SK-N-SH (cell line): Measurements from ENCODE around the gene SLIT1. TPM values are rescaled to one million over a fixed set of nuclear protein-coding genes. Genes with fewer than 3 reads are reported as not detected.

Experiments used
- CTCF ChIA-PET: fragments of 300-600, 350-600 bp; formaldehyde crosslinking; extraction: SDS; loops from one replicate; lab custom pipeline; 2021; lab: Yijun Ruan, JAX
- POLR2A ChIA-PET: fragments of 350-600 bp; sonication (Branson Sonifier 250); formaldehyde crosslinking; extraction: SDS; loops from one replicate; lab custom pipeline; 2020; ENCODE audit warnings: antibody characterized with exemption, inconsistent platforms; lab: Yijun Ruan, JAX
- DNase-seq: peaks from one replicate; pipeline ENCODE4 v3.0.0; 2012
- H2AFZ ChIP-seq: fragments of 200-600 bp; sonication (generic); 2 replicates; pipeline ENCODE4 v1.8.1; 2016; ENCODE audit warnings: antibody characterized with exemption, mild to moderate bottlenecking, low read depth
- H3F3A ChIP-seq: fragments of 200-600 bp; sonication (generic); replicated peaks from 2 replicates; pipeline ENCODE3; 2016; ENCODE audit warnings: antibody characterized with exemption, mild to moderate bottlenecking; ENCODE audit not compliant: insufficient read depth
- H3K27ac ChIP-seq, 2 experiments: fragments of 200-500 bp in 1 of 2; fragments of 200-600 bp in 1 of 2; sonication (Bioruptor generic) in 1 of 2; sonication (generic), shearing (Covaris generic) in 1 of 2; 2 replicates each; pipeline versions ENCODE4 v1.5.1 to v1.6.1; 2014 to 2016; ENCODE audit warnings: low read depth in 2 of 2, inconsistent platforms in 1 of 2, low read length in 1 of 2, mild to moderate bottlenecking in 1 of 2, mixed read lengths in 1 of 2
- H3K27me3 ChIP-seq: fragments of 200-600 bp; sonication (generic), shearing (Covaris generic); 2 replicates; pipeline ENCODE4 v1.6.1; 2016; ENCODE audit warnings: mixed run types; ENCODE audit not compliant: insufficient read depth
- H3K36me3 ChIP-seq, 2 experiments: fragments of 200-500 bp in 1 of 2; fragments of 200-600 bp in 1 of 2; sonication (Bioruptor generic) in 1 of 2; sonication (generic) in 1 of 2; replicated peaks in 1 of 2; 2 replicates each; pipeline versions ENCODE3 to v1.5.1; 2014 to 2016; ENCODE audit warnings: low read length in 1 of 2, mild to moderate bottlenecking in 1 of 2; ENCODE audit not compliant: insufficient read depth in 2 of 2, control insufficient read depth in 1 of 2
- H3K4me1 ChIP-seq, 2 experiments: fragments of 200-500 bp in 1 of 2; fragments of 200-600 bp in 1 of 2; sonication (Bioruptor generic) in 1 of 2; sonication (generic), shearing (Covaris generic) in 1 of 2; 2 replicates each; pipeline versions ENCODE4 v1.5.1 to v1.6.1; 2014 to 2016; ENCODE audit warnings: low read depth in 1 of 2, low read length in 1 of 2, mixed run types in 1 of 2; ENCODE audit not compliant: insufficient read depth in 2 of 2, control insufficient read depth in 1 of 2
- H3K4me2 ChIP-seq: fragments of 200-600 bp; sonication (generic), shearing (Covaris generic); 2 replicates; pipeline ENCODE4 v1.6.1; 2017; ENCODE audit warnings: mixed run types
- H3K4me3 ChIP-seq, 2 experiments: fragments of 200-500 bp in 1 of 2; fragments of 200-600 bp in 1 of 2; sonication (Bioruptor generic) in 1 of 2; sonication (generic), shearing (Covaris generic) in 1 of 2; 2 replicates each; pipeline versions ENCODE4 v1.5.1 to v1.8.1; 2014 to 2016; ENCODE audit warnings: low read depth in 2 of 2, inconsistent platforms in 1 of 2, low read length in 1 of 2, mild to moderate bottlenecking in 1 of 2, mixed read lengths in 1 of 2, moderate library complexity in 1 of 2
- H3K79me2 ChIP-seq: fragments of 200-600 bp; sonication (generic); 2 replicates; pipeline ENCODE4 v1.8.1; 2017; ENCODE audit warnings: mild to moderate bottlenecking; ENCODE audit not compliant: insufficient read depth
- H3K9ac ChIP-seq: fragments of 200-600 bp; sonication (generic); 2 replicates; pipeline ENCODE4 v1.6.1; 2017; ENCODE audit warnings: mixed run types
- H3K9me2 ChIP-seq: fragments of 200-600 bp; sonication (generic); 2 replicates; pipeline ENCODE4 v1.6.1; 2017; ENCODE audit warnings: mixed run types
- H3K9me3 ChIP-seq: fragments of 200-600 bp; sonication (generic); 2 replicates; pipeline ENCODE4 v1.6.1; 2017; ENCODE audit warnings: mixed run types, mild to moderate bottlenecking, moderate library complexity
- H4K20me1 ChIP-seq: fragments of 200-600 bp; sonication (generic); 2 replicates; pipeline ENCODE4 v1.6.1; 2017; ENCODE audit warnings: mild to moderate bottlenecking, mixed run types; ENCODE audit not compliant: insufficient read depth
- ELF1 ChIP-seq: IDR thresholded peaks from 2 replicates; pipeline ENCODE4 v1.4.0; 2012
- EP300 ChIP-seq, 2 experiments: IDR thresholded peaks; 2 replicates each; pipeline versions ENCODE4 v1.4.0 to v1.6.1; 2012; ENCODE audit warnings: borderline replicate concordance in 1 of 2, low read depth in 1 of 2, low read length in 1 of 2
- FOSL2 ChIP-seq: IDR thresholded peaks from 2 replicates; pipeline ENCODE4 v1.4.0; 2012; ENCODE audit warnings: low read depth, mild to moderate bottlenecking, moderate library complexity, borderline replicate concordance
- FOXJ3 ChIP-seq: sonication (generic); formaldehyde crosslinking; IDR thresholded peaks from 2 replicates; pipeline ENCODE4 v1.5.1; 2020; ENCODE audit warnings: mild to moderate bottlenecking, missing genetic modification reagents
- FOXM1 ChIP-seq: IDR thresholded peaks from 2 replicates; pipeline ENCODE4 v1.4.0; 2012; ENCODE audit warnings: low read depth, mild to moderate bottlenecking
- JUND ChIP-seq: IDR thresholded peaks from 2 replicates; pipeline ENCODE4 v1.4.0; 2012
- MXI1 ChIP-seq: IDR thresholded peaks from 2 replicates; pipeline ENCODE4 v1.6.1; 2012; ENCODE audit warnings: mild to moderate bottlenecking, low read depth, low read length, improper control_type of control experiment
- NFIC ChIP-seq: IDR thresholded peaks from 2 replicates; pipeline ENCODE4 v1.4.0; 2012; ENCODE audit warnings: borderline replicate concordance
- NRF1 ChIP-seq: IDR thresholded peaks from 2 replicates; pipeline ENCODE4 v1.6.1; 2012; ENCODE audit warnings: low read depth, mild to moderate bottlenecking, low read length
- POLR2AphosphoS5 ChIP-seq: IDR thresholded peaks from 2 replicates; pipeline ENCODE4 v1.6.1; 2012; ENCODE audit warnings: low read depth, low read length
- RAD21 ChIP-seq: IDR thresholded peaks from 2 replicates; pipeline ENCODE4 v1.6.1; 2012; ENCODE audit warnings: mild to moderate bottlenecking, low read length
- RCOR1 ChIP-seq: fragments of 150-350 bp; IDR thresholded peaks from 2 replicates; pipeline ENCODE4 v1.6.1; 2017; ENCODE audit warnings: antibody characterized with exemption, low read length
- REST ChIP-seq: IDR thresholded peaks from 2 replicates; pipeline ENCODE4 v1.6.1; 2012; ENCODE audit warnings: mild to moderate bottlenecking, low read depth, low read length, moderate library complexity
- RFX5 ChIP-seq: IDR thresholded peaks from 2 replicates; pipeline ENCODE4 v1.6.1; 2012; ENCODE audit warnings: mild to moderate bottlenecking, improper control_type of control experiment, low read length
- SIN3A ChIP-seq: IDR thresholded peaks from 2 replicates; pipeline ENCODE4 v1.6.1; 2012; ENCODE audit warnings: low read depth, mild to moderate bottlenecking, low read length, moderate library complexity, borderline replicate concordance
- TCF12 ChIP-seq: IDR thresholded peaks from 2 replicates; pipeline ENCODE4 v1.4.0; 2012
- TEAD4 ChIP-seq: IDR thresholded peaks from 2 replicates; pipeline ENCODE4 v1.4.0; 2012; ENCODE audit warnings: mild to moderate bottlenecking, borderline replicate concordance; ENCODE audit not compliant: insufficient read depth
- USF1 ChIP-seq: IDR thresholded peaks from 2 replicates; pipeline ENCODE4 v1.4.0; 2012; ENCODE audit warnings: low read depth, borderline replicate concordance
- USF2 ChIP-seq: fragments of 150-350 bp; IDR thresholded peaks from 2 replicates; pipeline ENCODE4 v1.6.1; 2017; ENCODE audit warnings: antibody characterized with exemption, low read length, low read depth, borderline replicate concordance
- YY1 ChIP-seq: IDR thresholded peaks from 2 replicates; pipeline ENCODE4 v1.4.0; 2012; ENCODE audit warnings: low read depth, mild to moderate bottlenecking
- ZBTB33 ChIP-seq: IDR thresholded peaks from 2 replicates; pipeline ENCODE4 v1.4.0; 2012; ENCODE audit warnings: low read depth, borderline replicate concordance
- WGBS: methylation state at CpG from one replicate; pipeline ENCODE4 v1.1.6; 2017; ENCODE audit warnings: low lambda C conversion rate; 5-methylcytosine and 5-hydroxymethylcytosine counted together
- polyA plus RNA-seq, 3 experiments: library from polyadenylated mRNA; depleted of rRNA; stranded (reverse); fragments of >200 nt; gene quantifications; 2 replicates each; pipeline ENCODE4 v1.2.3, GENCODE V29; 2012

The SLIT1 gene
- polyA plus RNA-seq, 1 of the 3 experiments (the other 2 are of a cell fraction), result 0.05 TPM

GRCh38 chr10:96992721-96993120 lies 193.0 kb downstream of the SLIT1 start (continued):
- no peak for TF ChIP-seq POLR2AphosphoS5

GRCh38 chr10:96991313-96991841 lies 194.4 kb downstream of the SLIT1 start:
- Histone ChIP-seq H3K4me2 (peak overlapping the region; percentile 61), H3K27me3 (no peaks in the 10 kb centered on the region), H3K4me3 (peak overlapping the region in 1 of 2 experiments; percentile 3; a peak in 2 of 4 replicates), H3K79me2 (no peaks in the 10 kb centered on the region), H3K36me3 (no peaks in the 10 kb centered on the region), H3K27ac (peak overlapping the region; percentile 43 to 71), H3K9me3 (no peaks in the 10 kb centered on the region), H2AFZ (no peak overlapping the region), H3K9ac (peak overlapping the region; percentile 19; the same call in 1 of the 2 replicates), H4K20me1 (no peaks in the 10 kb centered on the region), H3K4me1 (peaks cover 2 to 26% of the 10 kb centered on the region in 2 experiments), H3F3A (peaks cover 21% of the 10 kb centered on the region), H3K9me2 (no peaks in the 10 kb centered on the region)
- 54% methylated on average over 5 of the region's 7 CpGs for WGBS
- ChIA-PET CTCF (interaction anchor here (0.6 kb wide), 1 partner anchor 23 kb away, joined by 3 read pairs; no protein-coding TSS in a partner anchor), POLR2A (no interaction called here)
- TF ChIP-seq FOSL2 (peak; percentile 20; the same call in 1 of the 2 replicates), JUND (0 out of 2 replicates have a peak, but pooled peaks have one; percentile 22), USF1 (peak; percentile 44; the same call in 1 of the 2 replicates), RAD21 (no peak), FOXJ3 (CRISPR knock-in tag) (no peak), ZBTB33 (no peak)
- no peak for DNase-seq

- H3K79me2 ChIP-seq, result no peaks in the 10 kb centered on the region
- H3K27ac ChIP-seq, result no peak overlapping the region
- peaks cover 21% of the 10 kb centered on the region for H3F3A ChIP-seq
- 81% methylated on average over 4 of the region's 4 CpGs for WGBS
- DNase-seq, result no peak
- H3K9ac ChIP-seq, result no peak overlapping the region
- H3K4me3 ChIP-seq, result no peak overlapping the region; a peak in 1 of 4 replicates
- ChIA-PET POLR2A (no interaction called here), CTCF (no interaction called here)
- H3K9me3 ChIP-seq, result no peaks in the 10 kb centered on the region
- H3K9me2 ChIP-seq, result no peaks in the 10 kb centered on the region
- no peak overlapping the region for H2AFZ ChIP-seq
- peaks cover 2 to 26% of the 10 kb centered on the region in 2 experiments for H3K4me1 ChIP-seq
- H3K27me3 ChIP-seq, result no peaks in the 10 kb centered on the region
- no peaks in the 10 kb centered on the region for H4K20me1 ChIP-seq
- no peak overlapping the region for H3K4me2 ChIP-seq
- H3K36me3 ChIP-seq, result no peaks in the 10 kb centered on the region
- TF ChIP-seq RAD21 (no peak), REST (no peak), NFIC (no peak), RFX5 (no peak), SIN3A (no peak), MXI1 (no peak), YY1 (no peak), NRF1 (no peak), TEAD4 (no peak), RCOR1 (no peak), USF2 (no peak), EP300 (IDR thresholded peaks at IDR 0.05; ENCODE audit: borderline replicate concordance in 1 of 2, low read depth in 1 of 2, low read length in 1 of 2) (no peak), ELF1 (no peak), FOXM1 (no peak), TCF12 (no peak)
Observed at GRCh38 chr10:96988426-96988825, 197.3 kb downstream of the SLIT1 start.
